ENCODE results near the gene PCID2.

The PCID2 gene

GRCh38 chr13:113187263-113187669 lies 21.2 kb downstream of the PCID2 start:
- peak; percentile 91 for DNase-seq (ENCODE audit: low spot score)

GRCh38 chr13:113186061-113186900 lies 22.2 kb downstream of the PCID2 start:
- DNase-seq (ENCODE audit: low spot score): no peak

- no peak for DNase-seq (ENCODE audit: low spot score)
Observed at GRCh38 chr13:113184568-113185440, 23.7 kb downstream of the PCID2 start.

GRCh38 chr13:113183450-113184129 lies 24.9 kb downstream of the PCID2 start:
- DNase-seq (ENCODE audit: low spot score): no peak

- no peak for DNase-seq (ENCODE audit: low spot score)
Observed at GRCh38 chr13:113182046-113182445, 26.4 kb downstream of the PCID2 start.

- no peak for DNase-seq (ENCODE audit: low spot score)
Observed at GRCh38 chr13:113179374-113180230, 28.9 kb downstream of the PCID2 start.

GRCh38 chr13:113178896-113179167 lies 29.6 kb downstream of the PCID2 start:
- no peak for DNase-seq (ENCODE audit: low spot score)

- no peak for DNase-seq (ENCODE audit: low spot score)
Observed at GRCh38 chr13:113178070-113178895, 30.2 kb downstream of the PCID2 start.

GRCh38 chr13:113176822-113177221 lies 31.6 kb downstream of the PCID2 start:
- DNase-seq (ENCODE audit: low spot score): no peak

- DNase-seq (ENCODE audit: low spot score): no peak
Observed at GRCh38 chr13:113176280-113176679, 32.2 kb downstream of the PCID2 start.

GRCh38 chr13:113172419-113172926 lies 36.0 kb downstream of the PCID2 start:
- no peak for DNase-seq (ENCODE audit: low spot score)

- no peak for DNase-seq (ENCODE audit: low spot score)
Observed at GRCh38 chr13:113171250-113172125, 37.0 kb downstream of the PCID2 start.

GRCh38 chr13:113170511-113170910 lies 38.0 kb downstream of the PCID2 start:
- DNase-seq (ENCODE audit: low spot score): no peak

GRCh38 chr13:113169277-113170272 lies 38.9 kb downstream of the PCID2 start:
- DNase-seq (ENCODE audit: low spot score): no peak

- no peak for DNase-seq (ENCODE audit: low spot score)
Observed at GRCh38 chr13:113168211-113168610, 40.3 kb downstream of the PCID2 start.

- DNase-seq (ENCODE audit: low spot score): no peak
Observed at GRCh38 chr13:113167575-113167974, 40.9 kb downstream of the PCID2 start.

- DNase-seq (ENCODE audit: low spot score): no peak
Observed at GRCh38 chr13:113167155-113167554, 41.3 kb downstream of the PCID2 start.

GRCh38 chr13:113166681-113167080 lies 41.8 kb downstream of the PCID2 start:
- no peak for DNase-seq (ENCODE audit: low spot score)

Measured in hematopoietic multipotent progenitor cell treated with erythropoietin and hydrocortisone succinate and interleukin-3 and kit ligand, for 17 days (in vitro differentiated cells).